GM19372 (cell line): ENCODE results near the gene RIOX2.

ENCODE experiments used
- ATAC-seq: cut with Tn5 transposase; IDR thresholded peaks from one replicate; pipeline ENCODE4 v1.9.1; 2021; ENCODE audit warnings: mild to moderate bottlenecking, low read depth, moderate library complexity; ENCODE audit not compliant: unreplicated experiment

RIOX2 gene

GRCh38 chr3:97991293-97991682 lies 19.1 kb upstream of the RIOX2 start:
- ATAC-seq, result no peak

DNA sequence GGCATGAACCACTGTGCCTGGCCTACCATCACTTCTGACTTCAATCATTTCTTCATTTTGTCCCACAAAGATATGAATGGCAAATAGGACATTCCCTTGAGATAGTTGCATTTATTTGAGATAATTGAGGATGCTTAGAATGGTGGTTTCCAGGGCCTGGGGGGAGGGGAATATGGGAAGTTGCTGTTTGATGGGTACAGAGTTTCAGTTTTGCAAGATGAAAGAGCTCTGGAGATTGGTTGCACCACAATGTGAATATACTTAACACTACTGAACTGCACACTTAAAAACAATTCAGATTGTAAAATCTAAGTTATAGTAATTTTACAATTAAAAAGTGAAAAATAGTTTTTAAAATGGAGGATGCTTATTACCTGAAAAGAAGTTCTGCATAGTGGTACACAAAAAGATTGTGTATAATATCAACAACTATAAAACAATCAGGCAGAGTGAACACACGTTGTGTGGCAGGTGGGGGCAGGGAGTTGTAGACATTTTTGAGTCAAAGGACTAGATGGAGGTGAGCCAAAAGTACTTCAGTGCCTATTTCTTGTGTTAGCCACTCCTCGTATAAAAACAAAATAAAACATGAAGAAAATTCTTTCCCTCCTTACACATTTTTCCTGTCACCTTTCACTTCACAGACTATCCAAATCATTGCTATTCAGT lies 18.5 kb upstream of the RIOX2 start:
- no peak for ATAC-seq

DNA sequence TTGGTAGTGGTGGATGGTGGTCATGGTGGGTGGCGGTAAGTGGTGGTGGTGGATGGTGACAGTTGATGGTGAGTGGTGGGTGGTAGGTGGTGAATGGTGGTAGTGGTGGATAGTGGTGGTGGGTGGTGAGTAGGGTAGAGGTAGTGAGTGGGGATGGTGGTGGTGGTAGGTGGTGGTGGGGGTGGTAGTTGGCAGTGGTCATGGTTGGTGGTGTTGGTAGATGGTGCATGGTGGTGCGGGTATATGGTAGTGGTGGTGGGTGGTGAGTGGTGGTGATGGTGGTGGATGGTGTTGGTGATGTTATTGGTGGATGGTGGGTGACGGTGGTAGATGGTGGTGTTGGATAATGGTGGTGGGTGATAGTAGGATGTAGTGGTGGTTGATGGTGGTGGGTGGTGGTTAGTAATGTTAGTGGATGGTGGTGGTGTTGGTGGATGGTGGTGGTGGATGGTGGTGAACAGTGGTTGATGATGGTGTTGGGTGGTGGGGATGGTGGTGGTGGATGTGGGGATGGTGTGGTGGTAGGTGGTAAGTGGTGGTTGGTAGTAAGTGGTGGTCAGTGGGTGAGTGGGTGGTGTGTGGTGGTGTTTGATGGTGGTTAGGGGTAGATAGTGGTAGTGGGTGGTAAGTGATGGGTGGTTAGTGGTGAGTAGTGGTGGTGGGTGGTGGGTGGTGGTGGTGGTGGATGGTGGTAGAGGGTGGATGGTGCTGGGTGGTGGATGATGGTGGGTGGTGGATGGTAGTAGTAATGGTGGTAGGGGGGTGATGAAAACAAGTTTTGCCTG lies 16.7 kb upstream of the RIOX2 start:
- ATAC-seq, result no peak

DNA sequence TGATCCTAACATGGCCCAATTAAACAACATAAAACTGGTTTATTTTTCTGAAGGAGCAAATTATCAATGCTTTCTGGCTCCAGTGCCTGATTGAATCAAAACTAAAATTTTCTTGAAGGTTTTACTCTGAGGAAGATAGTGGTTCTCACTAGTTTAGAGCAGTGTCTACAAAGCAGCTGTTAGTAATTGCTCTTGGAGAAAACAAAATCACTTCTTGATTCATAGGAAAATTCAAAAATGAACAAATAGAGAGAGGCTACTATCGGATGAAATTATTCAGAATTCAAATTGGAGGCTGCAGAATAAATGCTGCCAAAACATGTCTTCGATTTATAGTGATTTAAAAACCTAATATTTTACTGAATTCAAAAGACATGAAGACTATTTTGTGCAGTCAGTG lies 15.1 kb upstream of the RIOX2 start:
- ATAC-seq, result no peak

- no peak for ATAC-seq
Observed at GRCh38 chr3:97983933-97984491, 11.8 kb upstream of the RIOX2 start.

GRCh38 chr3:97981886-97982285 lies 9.7 kb upstream of the RIOX2 start:
- no peak for ATAC-seq

GRCh38 chr3:97979610-97980009 lies 7.4 kb upstream of the RIOX2 start:
- ATAC-seq, result no peak

DNA sequence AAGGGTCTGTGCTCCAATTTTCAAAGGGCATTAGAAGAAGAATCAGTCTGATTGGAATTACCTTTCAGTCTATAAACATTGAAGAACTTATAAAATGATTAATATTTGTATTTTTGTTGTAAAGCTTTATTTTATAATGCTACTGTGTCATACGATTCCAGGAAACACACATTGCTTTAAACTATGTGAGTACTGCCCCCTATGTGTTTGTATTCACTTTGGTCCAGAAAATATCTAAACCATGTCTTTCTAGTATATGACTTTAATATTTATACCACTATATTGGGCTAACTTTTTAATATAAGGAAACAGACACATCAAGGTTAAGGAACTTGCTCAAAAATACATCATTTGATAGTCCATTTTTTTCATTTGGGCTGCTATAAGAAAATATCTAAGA lies 3.2 kb upstream of the RIOX2 start:
- no peak for ATAC-seq

- ATAC-seq, result no peak
Observed at GRCh38 chr3:97974996-97975395, 2.8 kb upstream of the RIOX2 start.

- ATAC-seq, result no peak
Observed at GRCh38 chr3:97972976-97973375, 745 bp upstream of the RIOX2 start.

GRCh38 chr3:97970956-97971620 lies 1.1 kb downstream of the RIOX2 start:
- no peak for ATAC-seq

DNA sequence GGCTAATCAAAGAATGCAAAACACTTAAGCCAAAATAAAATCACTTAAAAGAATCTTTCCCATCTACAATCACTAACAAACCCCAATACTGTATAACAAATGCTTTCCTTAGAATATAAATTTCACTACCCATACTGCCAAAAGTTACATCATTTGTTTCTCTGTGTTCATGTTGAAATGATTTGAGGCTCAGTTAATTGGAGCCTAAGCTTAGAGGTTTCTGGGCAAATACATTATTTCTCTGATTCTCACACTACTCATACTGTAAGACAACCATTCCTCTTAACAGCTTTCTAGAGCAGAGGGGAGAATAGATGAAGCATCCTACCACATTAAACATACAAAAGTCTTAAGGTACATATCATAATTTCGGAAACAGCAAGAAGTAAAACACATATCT lies 2.1 kb downstream of the RIOX2 start:
- no peak for ATAC-seq

DNA sequence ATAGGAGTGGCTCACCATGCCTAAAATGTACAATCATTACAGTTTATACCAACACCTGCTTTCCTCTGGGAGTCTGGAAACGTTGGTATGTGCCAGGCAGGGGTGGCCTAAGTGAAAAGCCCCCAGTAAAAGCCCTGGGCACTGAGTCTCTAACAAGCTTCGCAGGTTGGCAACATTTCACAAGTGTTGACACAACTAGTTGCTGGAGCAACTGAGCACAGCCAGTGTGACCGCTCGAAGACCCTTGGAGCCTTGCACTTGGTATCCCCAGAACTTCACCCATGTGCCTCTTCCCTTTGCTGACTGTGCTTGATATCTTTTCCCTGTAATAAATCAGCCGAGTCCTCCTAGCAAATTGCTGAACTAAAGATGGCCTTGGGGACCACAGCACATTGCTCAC lies 2.7 kb downstream of the RIOX2 start:
- no peak for ATAC-seq

- no peak for ATAC-seq
Observed at GRCh38 chr3:97968376-97968775, 3.9 kb downstream of the RIOX2 start.

- no peak for ATAC-seq
Observed at GRCh38 chr3:97967966-97968365, 4.3 kb downstream of the RIOX2 start.

DNA sequence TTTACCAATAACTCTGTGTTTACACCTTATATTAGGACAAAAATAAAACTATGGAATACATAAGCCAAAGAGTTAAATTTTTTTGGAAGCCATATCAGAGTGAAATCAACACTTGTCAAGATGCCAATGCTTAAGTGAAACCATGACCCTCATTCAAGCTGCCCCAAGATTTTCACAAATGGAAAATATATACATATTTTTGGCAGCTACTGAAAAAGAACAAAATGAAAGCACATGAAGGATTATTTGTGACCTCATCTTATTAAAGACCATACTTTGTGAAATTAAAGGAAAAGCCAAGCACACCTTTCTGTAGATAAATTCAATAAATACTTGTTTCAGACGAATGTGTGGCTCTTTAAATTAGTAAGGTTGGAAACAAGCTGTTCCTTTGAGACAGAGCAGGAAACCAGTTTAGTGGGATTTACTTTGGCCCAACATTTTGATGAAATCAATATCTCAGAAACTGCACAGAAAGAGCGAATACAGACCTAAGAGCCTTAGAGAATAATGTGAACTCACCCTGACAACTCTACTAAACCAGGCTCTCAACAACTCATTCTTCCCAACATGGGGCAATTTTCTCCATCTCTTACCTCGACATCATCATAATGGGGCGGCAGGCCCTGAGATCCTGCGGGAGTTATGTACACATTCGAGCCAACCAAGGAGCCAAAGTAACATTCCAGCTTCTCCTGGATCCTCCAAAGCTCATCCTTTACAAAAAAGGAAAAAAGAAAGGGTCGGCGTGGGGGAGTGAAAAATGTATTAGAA lies 11.1 kb downstream of the RIOX2 start:
- ATAC-seq, result no peak

GRCh38 chr3:97960551-97960950 lies 11.7 kb downstream of the RIOX2 start:
- ATAC-seq, result no peak

DNA sequence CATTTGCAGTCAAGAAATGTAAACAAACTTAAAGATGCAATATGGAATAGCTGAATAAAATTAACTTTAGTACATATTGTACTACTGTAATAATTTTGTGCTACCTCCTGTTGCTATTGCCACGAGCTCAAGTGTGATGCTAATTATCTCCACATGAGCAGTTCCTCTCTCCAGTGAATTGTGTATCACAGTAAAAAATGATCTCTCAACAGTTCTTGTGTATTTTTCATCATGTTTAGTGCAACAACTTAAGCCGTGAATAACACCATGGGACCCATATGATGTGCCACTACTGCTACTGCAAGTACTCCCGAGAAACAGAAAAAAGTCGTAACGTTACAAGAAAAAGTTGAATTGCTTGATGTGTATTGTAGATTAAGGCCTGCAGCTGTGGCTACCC lies 12.4 kb downstream of the RIOX2 start:
- ATAC-seq, result no peak

DNA sequence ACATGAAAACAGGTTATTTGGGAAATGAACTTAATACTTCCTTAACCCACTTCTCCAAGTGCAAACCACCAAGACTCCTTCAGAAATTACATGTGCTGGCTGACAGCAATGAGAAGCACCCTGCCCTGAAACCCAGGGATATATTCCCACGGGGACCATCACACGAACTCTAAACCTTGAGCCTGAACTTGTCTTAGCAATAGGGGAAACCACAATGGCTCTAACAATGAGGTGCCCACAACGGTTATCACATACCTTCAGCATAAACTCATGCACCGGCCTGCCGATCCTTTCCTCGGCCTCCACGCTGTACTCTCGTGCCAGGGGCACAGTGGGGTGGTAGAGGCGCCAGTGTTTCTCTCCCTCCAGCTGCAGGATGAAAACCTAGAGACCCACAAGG lies 13.4 kb downstream of the RIOX2 start:
- no peak for ATAC-seq

- no peak for ATAC-seq
Observed at GRCh38 chr3:97958396-97958795, 13.8 kb downstream of the RIOX2 start.
